ENCODE data around the gene ANTXR2. TPM values are rescaled to one million over a fixed set of nuclear protein-coding genes. Genes with fewer than 3 reads are reported as not detected.
A peak's percentile ranks its signal among the peaks of the same experiment; 100 is the strongest.

Gene ANTXR2
- total RNA-seq, 1 experiment from 2014 or later = 31.0 TPM

DNA sequence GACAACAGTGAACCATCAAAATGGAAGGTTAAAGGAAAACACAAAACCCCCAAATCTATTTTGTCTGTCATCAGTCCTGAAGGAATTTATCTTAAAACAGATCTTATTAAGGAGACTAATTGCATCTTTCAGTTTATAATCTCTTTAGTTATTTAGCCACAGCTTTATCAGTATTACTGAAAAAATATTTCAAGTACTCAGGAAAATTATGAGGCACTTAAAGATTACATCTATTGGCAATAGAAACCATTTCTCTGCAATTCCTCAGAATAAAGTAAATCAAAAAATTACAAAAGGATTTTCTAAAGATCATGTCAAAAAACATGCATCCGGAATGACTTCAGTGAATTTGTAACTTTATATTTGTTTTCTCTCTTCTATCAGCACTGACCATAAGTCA is 35.2 kb downstream of the ANTXR2 start:
- no TSS peak for BruUV-seq (replicated peaks)
- DNase-seq (ENCODE audit: unreplicated experiment) = no peak
- Mint-ChIP-seq H3K4me3 (ENCODE audit: unreplicated experiment) (no peak overlapping the region), H3K27ac (ENCODE audit: low read depth, unreplicated experiment) (no peak overlapping the region), H3K9me3 (ENCODE audit: unreplicated experiment) (no peaks in the 10 kb centered on the region), H3K4me1 (ENCODE audit: insufficient read depth, unreplicated experiment) (no peaks in the 10 kb centered on the region), H3K36me3 (ENCODE audit: insufficient read depth, unreplicated experiment) (no peaks in the 10 kb centered on the region), H3K27me3 (ENCODE audit: insufficient read depth, unreplicated experiment) (no peaks in the 10 kb centered on the region)
- CTCF ChIA-PET = no interaction called here
- POLR2A ChIA-PET = interaction anchor here (0.6 to 1.2 kb wide), 3 partner anchors 11 to 1604 kb away, joined by 3 to 4 read pairs (median 4); no protein-coding TSS in a partner anchor
- TF ChIP-seq, protein P1, sequence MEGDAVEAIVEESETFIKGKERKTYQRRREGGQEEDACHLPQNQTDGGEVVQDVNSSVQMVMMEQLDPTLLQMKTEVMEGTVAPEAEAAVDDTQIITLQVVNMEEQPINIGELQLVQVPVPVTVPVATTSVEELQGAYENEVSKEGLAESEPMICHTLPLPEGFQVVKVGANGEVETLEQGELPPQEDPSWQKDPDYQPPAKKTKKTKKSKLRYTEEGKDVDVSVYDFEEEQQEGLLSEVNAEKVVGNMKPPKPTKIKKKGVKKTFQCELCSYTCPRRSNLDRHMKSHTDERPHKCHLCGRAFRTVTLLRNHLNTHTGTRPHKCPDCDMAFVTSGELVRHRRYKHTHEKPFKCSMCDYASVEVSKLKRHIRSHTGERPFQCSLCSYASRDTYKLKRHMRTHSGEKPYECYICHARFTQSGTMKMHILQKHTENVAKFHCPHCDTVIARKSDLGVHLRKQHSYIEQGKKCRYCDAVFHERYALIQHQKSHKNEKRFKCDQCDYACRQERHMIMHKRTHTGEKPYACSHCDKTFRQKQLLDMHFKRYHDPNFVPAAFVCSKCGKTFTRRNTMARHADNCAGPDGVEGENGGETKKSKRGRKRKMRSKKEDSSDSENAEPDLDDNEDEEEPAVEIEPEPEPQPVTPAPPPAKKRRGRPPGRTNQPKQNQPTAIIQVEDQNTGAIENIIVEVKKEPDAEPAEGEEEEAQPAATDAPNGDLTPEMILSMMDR (IDR thresholded peaks at IDR 0.05; ENCODE audit: unreplicated experiment) = no peak
- intact Hi-C loops (cut with micrococcal nuclease) = no loop called here

DNA sequence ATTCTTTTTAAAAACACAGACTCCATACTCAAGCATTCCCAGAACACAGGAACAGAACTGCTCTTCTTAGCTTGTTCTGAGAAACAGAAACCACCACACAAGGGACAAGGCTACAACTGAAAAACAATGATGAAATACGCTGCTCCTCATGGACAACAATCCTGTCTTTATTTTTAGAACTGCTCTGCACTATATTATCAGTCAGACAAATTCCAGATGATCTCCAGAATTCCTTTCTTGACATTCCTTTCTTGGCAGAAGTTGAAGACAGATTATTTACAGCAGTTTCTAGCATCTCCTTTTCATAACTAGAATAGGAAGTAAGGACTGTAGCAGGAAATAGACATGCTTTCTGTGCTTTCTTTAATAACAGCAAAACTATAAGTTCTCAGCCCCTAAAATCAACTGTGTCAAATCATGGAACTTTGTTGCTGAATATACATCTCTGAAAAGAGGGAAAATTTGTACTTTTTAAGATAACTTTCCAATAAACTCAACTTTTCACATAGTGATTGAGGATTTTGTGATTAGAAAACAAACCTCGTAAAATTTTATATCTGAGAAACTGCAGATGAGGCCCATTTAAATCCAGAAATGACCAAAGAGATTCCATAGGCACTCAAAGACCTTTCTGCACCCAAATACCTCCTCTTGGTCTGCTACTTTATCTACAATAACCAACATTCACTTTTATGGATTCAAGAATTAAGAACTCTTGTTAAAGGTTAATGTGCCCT is 35.9 kb downstream of the ANTXR2 start:
- DNase-seq (ENCODE audit: unreplicated experiment) = no peak
- H3K4me1 Mint-ChIP-seq (ENCODE audit: insufficient read depth, unreplicated experiment) = no peaks in the 10 kb centered on the region
- H3K27ac Mint-ChIP-seq (ENCODE audit: low read depth, unreplicated experiment) = peak overlapping the region; percentile 29
- no peaks in the 10 kb centered on the region for H3K27me3 Mint-ChIP-seq (ENCODE audit: insufficient read depth, unreplicated experiment)
- POLR2A ChIA-PET = interaction anchor here (1.2 kb wide), 1 partner anchor 12 kb away, joined by 4 read pairs; no protein-coding TSS in a partner anchor
- no peak overlapping the region for H3K4me3 Mint-ChIP-seq (ENCODE audit: unreplicated experiment)
- no peaks in the 10 kb centered on the region for H3K36me3 Mint-ChIP-seq (ENCODE audit: insufficient read depth, unreplicated experiment)
- TF ChIP-seq, protein P1 (IDR thresholded peaks at IDR 0.05; ENCODE audit: unreplicated experiment) = no peak
- BruUV-seq (replicated peaks) = no TSS peak
- H3K9me3 Mint-ChIP-seq (ENCODE audit: unreplicated experiment) = no peaks in the 10 kb centered on the region
- CTCF ChIA-PET = no interaction called here
- intact Hi-C loops (cut with micrococcal nuclease) = no loop called here

DNA sequence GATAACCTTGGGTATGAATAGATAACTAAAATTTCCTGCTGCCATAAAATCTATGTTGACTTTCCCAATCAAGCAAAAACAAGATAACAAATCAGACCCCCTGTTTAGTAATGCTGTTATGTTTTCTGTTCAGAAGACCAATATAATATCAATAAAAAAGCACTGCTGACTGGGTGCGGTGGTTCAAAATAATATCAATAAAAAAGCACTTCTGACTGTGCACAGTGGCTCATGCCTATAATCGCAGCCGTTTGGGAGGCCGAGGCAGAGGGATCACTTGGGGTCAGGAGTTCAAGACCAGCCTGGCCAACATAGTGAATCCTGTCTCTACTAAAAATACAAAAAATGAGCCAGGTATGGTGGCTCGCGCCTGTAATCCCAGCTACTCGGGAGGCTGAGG is 36.7 kb downstream of the ANTXR2 start:
- POLR2A ChIA-PET = no interaction called here
- Mint-ChIP-seq H3K9me3 (ENCODE audit: unreplicated experiment) (no peaks in the 10 kb centered on the region), H3K27ac (ENCODE audit: low read depth, unreplicated experiment) (peak overlapping the region; percentile 29), H3K4me1 (ENCODE audit: insufficient read depth, unreplicated experiment) (no peaks in the 10 kb centered on the region), H3K4me3 (ENCODE audit: unreplicated experiment) (no peak overlapping the region), H3K36me3 (ENCODE audit: insufficient read depth, unreplicated experiment) (no peaks in the 10 kb centered on the region), H3K27me3 (ENCODE audit: insufficient read depth, unreplicated experiment) (no peaks in the 10 kb centered on the region)
- intact Hi-C loops (cut with micrococcal nuclease) = no loop called here
- TF ChIP-seq, protein P1 (IDR thresholded peaks at IDR 0.05; ENCODE audit: unreplicated experiment) = no peak
- BruUV-seq (replicated peaks) = no TSS peak
- DNase-seq (ENCODE audit: unreplicated experiment) = no peak
- CTCF ChIA-PET = no interaction called here

DNA sequence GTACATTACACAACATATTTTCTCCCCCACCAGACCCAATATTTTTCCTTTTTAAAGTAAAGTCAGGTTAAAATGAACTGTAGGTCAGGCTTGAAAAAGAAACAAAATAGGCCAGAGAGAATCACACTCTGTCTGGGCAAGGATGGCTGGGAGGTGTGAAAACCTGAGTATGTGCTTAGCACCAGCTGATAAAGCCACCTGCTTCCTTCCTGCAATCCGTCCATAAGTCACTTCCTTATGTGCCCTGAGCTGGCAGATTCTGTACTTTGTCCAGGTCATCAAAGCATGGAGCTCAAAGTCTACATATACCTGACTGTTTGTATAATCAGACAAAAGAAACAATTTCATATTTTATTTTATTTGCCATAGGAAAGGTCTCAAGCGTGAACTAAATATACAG is 37.7 kb downstream of the ANTXR2 start:
- Mint-ChIP-seq H3K36me3 (ENCODE audit: insufficient read depth, unreplicated experiment) (no peaks in the 10 kb centered on the region), H3K9me3 (ENCODE audit: unreplicated experiment) (no peaks in the 10 kb centered on the region), H3K27me3 (ENCODE audit: insufficient read depth, unreplicated experiment) (no peaks in the 10 kb centered on the region), H3K27ac (ENCODE audit: low read depth, unreplicated experiment) (peak overlapping the region; percentile 35), H3K4me3 (ENCODE audit: unreplicated experiment) (no peak overlapping the region), H3K4me1 (ENCODE audit: insufficient read depth, unreplicated experiment) (no peaks in the 10 kb centered on the region)
- BruUV-seq (replicated peaks) = no TSS peak
- TF ChIP-seq, protein P1 (IDR thresholded peaks at IDR 0.05; ENCODE audit: unreplicated experiment) = no peak
- DNase-seq (ENCODE audit: unreplicated experiment) = no peak
- POLR2A ChIA-PET = no interaction called here
- intact Hi-C loops (cut with micrococcal nuclease) = no loop called here
- CTCF ChIA-PET = interaction anchor here (0.6 to 0.7 kb wide), 4 partner anchors 179 to 1163 kb away, joined by 3 to 4 read pairs (median 3); no protein-coding TSS in a partner anchor
